SH-SY5Y (cell line): ENCODE measurements around the gene CLIC5.

ENCODE experiments used
- GATA2 ChIP-seq: IDR thresholded peaks from 2 replicates; pipeline ENCODE4 v1.6.1; 2011; ENCODE audit warnings: mild to moderate bottlenecking, low read depth, low read length
- GATA3 ChIP-seq: IDR thresholded peaks from 2 replicates; pipeline ENCODE4 v1.6.1; 2011; ENCODE audit warnings: low read depth, mild to moderate bottlenecking, low read length, moderate library complexity

DNA sequence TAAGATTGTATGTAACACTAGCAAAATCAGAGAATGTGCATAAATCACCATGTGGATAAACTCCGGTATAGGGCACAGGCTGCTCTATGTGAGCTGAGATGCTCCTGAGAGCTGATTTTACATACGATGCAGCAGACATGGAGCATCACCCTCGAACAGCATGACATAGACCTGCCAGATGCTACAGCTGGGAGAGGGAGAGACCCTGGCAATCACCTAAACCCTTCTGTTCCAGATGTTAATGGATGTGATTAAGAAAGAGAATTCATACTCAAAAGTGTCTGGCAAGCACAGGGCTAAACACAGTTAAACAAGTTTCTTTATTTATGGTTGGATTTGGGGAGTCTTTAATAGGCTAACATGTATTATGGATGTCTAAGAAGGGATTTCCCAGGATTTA is 157.0 kb downstream of the CLIC5 start:
- no peak for TF ChIP-seq GATA3
- no peak for TF ChIP-seq GATA2
